ENCODE data around the gene LIPC. TPM values are rescaled to one million over a fixed set of nuclear protein-coding genes. Genes with fewer than 3 reads are reported as not detected.

The LIPC gene
- total and polyA plus RNA-seq, 2 donors: 2.0 to 2.4 TPM

DNA sequence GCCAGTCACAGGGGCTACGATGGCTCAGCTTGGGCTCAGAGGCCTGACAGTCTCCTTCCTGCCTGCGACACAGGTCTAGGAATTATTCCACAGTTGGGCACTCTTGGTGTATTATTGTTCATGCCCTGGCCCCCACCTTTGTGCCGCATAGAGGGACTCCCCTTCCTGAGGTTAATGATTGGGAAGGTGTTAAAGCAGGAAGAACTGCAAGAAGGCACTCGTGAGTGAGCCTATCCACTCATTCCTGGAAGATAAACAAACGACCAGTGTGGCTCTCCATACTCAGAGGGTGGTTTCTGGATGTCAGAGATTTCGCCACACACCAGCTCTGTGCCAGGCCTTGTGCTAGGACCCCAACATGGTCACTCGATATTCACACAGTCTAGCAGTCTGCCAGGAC is 12.3 kb downstream of the LIPC start:
- no peak for DNase-seq (ENCODE audit: low read depth in 6 of 9, low spot score in 9 of 9)
- 89% methylated on average over 7 of the region's 7 CpGs for whole genome bisulfite sequencing
- no peaks in the 10 kb centered on the region for H3K9me3 ChIP-seq (ENCODE audit: control insufficient read depth in 2 of 2, insufficient read depth in 1 of 2, low read length in 1 of 2)
- H3K27me3 ChIP-seq (ENCODE audit: control insufficient read depth in 2 of 2, insufficient read depth in 1 of 2, low read length in 1 of 2): no peaks in the 10 kb centered on the region
- H3K36me3 ChIP-seq (ENCODE audit: control insufficient read depth in 2 of 2, insufficient read depth in 2 of 2, low read length in 1 of 2): no peaks in the 10 kb centered on the region
- H3K4me3 ChIP-seq (ENCODE audit: low read length in 2 of 2): no peak overlapping the region
- H3K27ac ChIP-seq (ENCODE audit: low read depth in 1 of 2, low read length in 1 of 2): no peak overlapping the region
- H3K4me1 ChIP-seq (ENCODE audit: control insufficient read depth in 2 of 2, insufficient read depth in 2 of 2, low read length in 2 of 2): peaks cover 22 to 68% of the 10 kb centered on the region in 2 donors

DNA sequence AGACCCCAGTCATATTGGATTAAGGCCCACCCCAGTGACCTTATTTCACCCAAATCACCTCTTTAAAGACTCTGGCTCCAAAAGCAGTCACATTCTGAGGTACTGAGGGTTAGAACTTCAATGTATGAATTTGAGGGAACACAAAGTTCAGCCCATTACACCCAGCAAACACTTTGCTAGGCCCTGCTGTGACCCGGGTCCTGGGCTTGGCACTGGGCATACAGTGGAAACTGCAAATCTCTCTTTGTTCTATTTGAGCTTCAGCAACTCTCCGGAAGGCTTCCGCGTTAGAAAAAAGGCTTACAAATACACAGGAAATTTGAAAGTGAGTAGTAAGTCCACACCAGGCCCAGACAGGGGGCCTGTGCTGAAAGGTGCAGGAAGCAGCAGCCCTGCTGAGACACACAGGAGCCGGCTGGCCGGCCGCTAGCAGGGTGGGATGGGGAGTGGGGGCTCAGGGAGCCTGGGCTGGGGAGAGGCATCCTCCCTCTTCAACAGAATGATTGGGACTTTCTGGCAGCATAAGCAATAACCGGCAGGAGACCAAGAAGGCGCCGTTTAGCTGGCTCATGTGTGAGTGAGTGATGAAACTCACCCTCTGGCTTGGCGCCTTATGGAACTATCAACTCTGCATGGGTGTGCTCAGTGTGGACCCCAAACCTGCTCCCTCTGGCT is 13.0 kb downstream of the LIPC start:
- H3K4me3 ChIP-seq (ENCODE audit: low read length in 2 of 2): no peak overlapping the region
- DNase-seq (ENCODE audit: low read depth in 6 of 9, low spot score in 9 of 9): no peak
- 91% methylated on average over 11 of the region's 11 CpGs for WGBS
- no peak overlapping the region for H3K27ac ChIP-seq (ENCODE audit: low read depth in 1 of 2, low read length in 1 of 2)
- peaks cover 22 to 63% of the 10 kb centered on the region in 2 donors for H3K4me1 ChIP-seq (ENCODE audit: control insufficient read depth in 2 of 2, insufficient read depth in 2 of 2, low read length in 2 of 2)
- H3K27me3 ChIP-seq (ENCODE audit: control insufficient read depth in 2 of 2, insufficient read depth in 1 of 2, low read length in 1 of 2): no peaks in the 10 kb centered on the region
- H3K9me3 ChIP-seq (ENCODE audit: control insufficient read depth in 2 of 2, insufficient read depth in 1 of 2, low read length in 1 of 2): no peaks in the 10 kb centered on the region
- H3K36me3 ChIP-seq (ENCODE audit: control insufficient read depth in 2 of 2, insufficient read depth in 2 of 2, low read length in 1 of 2): no peaks in the 10 kb centered on the region

DNA sequence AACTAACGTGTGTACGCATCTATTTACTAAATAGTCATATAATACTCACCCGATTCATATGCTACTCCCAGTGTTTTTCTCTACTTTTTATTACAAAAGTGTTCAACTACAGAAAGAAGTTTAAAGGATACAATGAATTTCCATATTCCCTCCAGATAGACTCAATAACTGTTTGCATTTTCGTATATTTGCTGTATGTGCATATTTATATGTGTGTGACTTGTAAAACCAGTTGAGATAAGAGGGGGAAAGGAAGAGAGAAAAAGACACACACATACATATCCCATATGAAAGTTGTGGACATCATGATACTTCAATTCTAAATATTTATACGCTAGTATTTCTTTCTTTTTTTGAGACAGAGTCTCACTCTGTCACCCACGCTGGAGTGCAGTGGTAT is 14.1 kb downstream of the LIPC start:
- no peaks in the 10 kb centered on the region for H3K36me3 ChIP-seq (ENCODE audit: control insufficient read depth in 2 of 2, insufficient read depth in 2 of 2, low read length in 1 of 2)
- H3K27ac ChIP-seq (ENCODE audit: low read depth in 1 of 2, low read length in 1 of 2): no peak overlapping the region
- no peaks in the 10 kb centered on the region for H3K9me3 ChIP-seq (ENCODE audit: control insufficient read depth in 2 of 2, insufficient read depth in 1 of 2, low read length in 1 of 2)
- DNase-seq (ENCODE audit: low read depth in 6 of 9, low spot score in 9 of 9): no peak
- H3K4me1 ChIP-seq (ENCODE audit: control insufficient read depth in 2 of 2, insufficient read depth in 2 of 2, low read length in 2 of 2): peaks cover 15 to 52% of the 10 kb centered on the region in 2 donors
- no peak overlapping the region for H3K4me3 ChIP-seq (ENCODE audit: low read length in 2 of 2)
- no peaks in the 10 kb centered on the region for H3K27me3 ChIP-seq (ENCODE audit: control insufficient read depth in 2 of 2, insufficient read depth in 1 of 2, low read length in 1 of 2)
- WGBS: 91% methylated on average over 6 of the region's 6 CpGs

DNA sequence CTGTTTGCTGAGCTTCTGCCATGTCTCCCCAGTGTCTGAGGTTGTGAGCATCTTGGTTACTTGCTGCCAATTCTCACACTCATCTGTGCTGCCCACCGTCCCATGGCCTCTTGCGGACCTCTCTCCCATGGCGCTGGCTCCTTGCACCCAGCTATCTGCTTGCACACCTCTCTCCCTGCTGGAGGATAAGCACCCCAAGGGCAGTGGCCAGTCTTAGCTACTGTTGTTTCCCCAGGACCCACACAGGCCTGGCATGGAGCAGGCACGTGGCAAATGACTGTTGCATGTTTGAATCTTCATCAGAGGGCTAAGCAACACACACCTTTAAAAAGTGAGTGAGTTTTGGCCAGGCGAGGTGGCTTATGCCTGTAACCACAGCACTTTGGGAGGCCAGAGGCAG is 14.7 kb downstream of the LIPC start:
- H3K36me3 ChIP-seq (ENCODE audit: control insufficient read depth in 2 of 2, insufficient read depth in 2 of 2, low read length in 1 of 2): no peaks in the 10 kb centered on the region

DNA sequence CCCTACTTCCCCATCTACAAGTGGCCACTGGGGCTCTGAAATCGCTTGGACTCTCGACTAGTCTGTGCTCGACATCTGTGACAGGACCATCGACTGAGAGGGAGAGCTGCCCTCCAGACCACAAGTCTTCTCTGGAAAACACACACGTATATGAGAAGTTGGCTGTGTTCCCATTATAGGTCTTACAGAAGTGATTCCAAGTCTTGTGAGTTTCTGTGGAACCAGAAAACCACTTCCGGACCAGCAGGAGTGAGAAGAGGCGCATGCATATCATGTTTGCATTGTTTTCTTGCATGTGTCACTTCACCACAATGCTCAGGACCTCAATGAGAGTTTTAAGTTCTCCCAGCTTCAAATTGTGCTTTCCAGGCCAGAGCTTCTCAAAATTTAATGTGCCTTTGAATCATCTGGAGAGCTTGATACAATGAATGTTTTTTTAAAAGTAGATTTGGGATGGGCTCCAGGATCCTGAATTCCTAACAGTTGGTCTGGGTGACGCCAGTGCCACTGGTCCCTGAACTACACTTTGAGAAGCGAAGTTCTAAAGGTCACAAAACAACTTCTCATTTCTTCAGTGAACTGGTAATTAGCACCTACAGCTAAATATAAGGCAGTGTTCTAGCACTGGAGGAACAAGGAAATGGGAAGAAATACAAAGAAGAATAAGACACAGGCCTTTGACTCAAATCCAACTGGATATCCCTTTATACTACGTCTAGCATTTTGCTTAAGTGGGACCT is 15.7 kb downstream of the LIPC start:
- WGBS: 74% methylated on average over 10 of the region's 10 CpGs
- Histone ChIP-seq H3K9me3 (ENCODE audit: control insufficient read depth in 2 of 2, insufficient read depth in 1 of 2, low read length in 1 of 2) (no peaks in the 10 kb centered on the region), H3K36me3 (ENCODE audit: control insufficient read depth in 2 of 2, insufficient read depth in 2 of 2, low read length in 1 of 2) (no peaks in the 10 kb centered on the region), H3K27ac (ENCODE audit: low read depth in 1 of 2, low read length in 1 of 2) (no peak overlapping the region), H3K4me3 (ENCODE audit: low read length in 2 of 2) (no peak overlapping the region), H3K4me1 (ENCODE audit: control insufficient read depth in 2 of 2, insufficient read depth in 2 of 2, low read length in 2 of 2) (peaks cover 10 to 51% of the 10 kb centered on the region in 2 donors), H3K27me3 (ENCODE audit: control insufficient read depth in 2 of 2, insufficient read depth in 1 of 2, low read length in 1 of 2) (no peaks in the 10 kb centered on the region)
- DNase-seq (ENCODE audit: low read depth in 6 of 9, low spot score in 9 of 9): no peak

More for the DNA sequence above, 14.7 kb downstream of the LIPC start:
- H3K27me3 ChIP-seq (ENCODE audit: control insufficient read depth in 2 of 2, insufficient read depth in 1 of 2, low read length in 1 of 2): no peaks in the 10 kb centered on the region
- whole genome bisulfite sequencing: 98% methylated on average over 5 of the region's 5 CpGs
- no peak for DNase-seq (ENCODE audit: low read depth in 6 of 9, low spot score in 9 of 9)
- H3K4me3 ChIP-seq (ENCODE audit: low read length in 2 of 2): no peak overlapping the region
- no peaks in the 10 kb centered on the region for H3K9me3 ChIP-seq (ENCODE audit: control insufficient read depth in 2 of 2, insufficient read depth in 1 of 2, low read length in 1 of 2)
- no peak overlapping the region for H3K27ac ChIP-seq (ENCODE audit: low read depth in 1 of 2, low read length in 1 of 2)
- peaks cover 13 to 49% of the 10 kb centered on the region in 2 donors for H3K4me1 ChIP-seq (ENCODE audit: control insufficient read depth in 2 of 2, insufficient read depth in 2 of 2, low read length in 2 of 2)

DNA sequence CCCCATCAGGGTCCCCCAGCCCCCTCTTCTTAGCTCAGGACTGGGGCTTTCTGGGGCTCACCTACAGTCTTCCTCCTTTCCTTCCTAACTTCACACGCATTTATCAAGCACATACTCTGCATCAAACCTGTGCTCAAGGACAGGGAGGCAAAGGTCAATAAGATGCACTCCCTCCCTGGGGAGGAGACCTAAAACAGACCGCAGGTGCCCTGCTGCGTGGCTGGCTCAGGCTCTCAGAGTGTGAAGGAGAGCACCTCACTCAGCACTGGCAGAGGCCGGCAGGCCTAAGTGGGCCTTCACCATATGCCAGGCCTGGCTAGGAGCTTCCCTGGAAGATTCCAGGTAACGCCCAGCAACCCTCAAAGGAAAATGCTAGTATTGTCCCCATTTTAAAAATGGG is 16.5 kb downstream of the LIPC start:
- Histone ChIP-seq H3K36me3 (ENCODE audit: control insufficient read depth in 2 of 2, insufficient read depth in 2 of 2, low read length in 1 of 2) (no peaks in the 10 kb centered on the region), H3K27ac (ENCODE audit: low read depth in 1 of 2, low read length in 1 of 2) (no peak overlapping the region)
- 99% methylated on average over 5 of the region's 5 CpGs for WGBS

DNA sequence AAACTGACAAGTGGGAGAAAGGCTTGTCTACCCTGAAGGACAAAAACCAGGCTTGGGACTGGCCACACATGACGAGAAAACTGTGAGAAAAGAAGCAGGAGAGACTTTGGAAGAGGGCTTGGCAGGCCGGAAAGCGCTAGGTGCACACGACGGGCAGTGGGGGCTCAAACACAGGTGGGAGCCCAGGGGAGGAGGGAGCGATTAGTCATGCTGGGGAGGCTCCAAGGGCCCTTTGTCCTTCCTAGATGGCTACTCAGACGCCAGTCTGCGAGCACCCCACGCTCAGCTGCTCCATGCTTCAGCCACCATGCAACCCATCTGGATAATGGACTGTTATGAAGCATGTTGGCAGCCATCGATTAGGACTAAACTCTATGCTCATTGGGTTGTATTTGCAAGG is 17.1 kb downstream of the LIPC start:
- H3K9me3 ChIP-seq (ENCODE audit: control insufficient read depth in 2 of 2, insufficient read depth in 1 of 2, low read length in 1 of 2): no peaks in the 10 kb centered on the region
- H3K4me1 ChIP-seq (ENCODE audit: control insufficient read depth in 2 of 2, insufficient read depth in 2 of 2, low read length in 2 of 2): peaks cover 18 to 59% of the 10 kb centered on the region in 2 donors
- H3K36me3 ChIP-seq (ENCODE audit: control insufficient read depth in 2 of 2, insufficient read depth in 2 of 2, low read length in 1 of 2): no peaks in the 10 kb centered on the region
- no peaks in the 10 kb centered on the region for H3K27me3 ChIP-seq (ENCODE audit: control insufficient read depth in 2 of 2, insufficient read depth in 1 of 2, low read length in 1 of 2)
- no peak for DNase-seq (ENCODE audit: low read depth in 6 of 9, low spot score in 9 of 9)
- H3K27ac ChIP-seq (ENCODE audit: low read depth in 1 of 2, low read length in 1 of 2): no peak overlapping the region
- 91% methylated on average over 10 of the region's 10 CpGs for WGBS
- H3K4me3 ChIP-seq (ENCODE audit: low read length in 2 of 2): no peak overlapping the region

More for the DNA sequence above, 16.5 kb downstream of the LIPC start:
- Histone ChIP-seq H3K9me3 (ENCODE audit: control insufficient read depth in 2 of 2, insufficient read depth in 1 of 2, low read length in 1 of 2) (no peaks in the 10 kb centered on the region), H3K4me1 (ENCODE audit: control insufficient read depth in 2 of 2, insufficient read depth in 2 of 2, low read length in 2 of 2) (peaks cover 12 to 56% of the 10 kb centered on the region in 2 donors), H3K27me3 (ENCODE audit: control insufficient read depth in 2 of 2, insufficient read depth in 1 of 2, low read length in 1 of 2) (no peaks in the 10 kb centered on the region), H3K4me3 (ENCODE audit: low read length in 2 of 2) (no peak overlapping the region)
- DNase-seq (ENCODE audit: low read depth in 6 of 9, low spot score in 9 of 9): no peak

DNA sequence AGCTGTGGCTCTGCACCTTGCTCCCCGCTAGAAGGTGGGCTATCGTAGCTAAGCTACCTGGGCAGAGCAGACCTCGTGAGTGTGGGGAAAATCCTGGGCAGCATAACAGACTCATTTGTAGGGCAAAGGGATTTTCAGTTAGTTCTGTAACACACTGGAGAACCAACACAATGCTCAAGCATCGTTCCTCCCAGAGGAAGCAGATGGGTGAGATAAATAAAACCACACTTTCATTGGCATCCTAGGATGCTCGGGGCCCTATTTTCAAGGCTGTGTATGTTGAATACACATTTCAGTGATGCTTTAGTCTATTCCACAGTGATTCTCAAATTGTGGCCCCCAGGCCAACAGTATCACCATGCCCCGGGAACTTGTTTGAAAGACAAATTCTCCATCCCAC is 20.0 kb downstream of the LIPC start:
- peaks cover 25 to 56% of the 10 kb centered on the region in 2 donors for H3K4me1 ChIP-seq (ENCODE audit: control insufficient read depth in 2 of 2, insufficient read depth in 2 of 2, low read length in 2 of 2)
- no peaks in the 10 kb centered on the region for H3K9me3 ChIP-seq (ENCODE audit: control insufficient read depth in 2 of 2, insufficient read depth in 1 of 2, low read length in 1 of 2)
- no peaks in the 10 kb centered on the region for H3K36me3 ChIP-seq (ENCODE audit: control insufficient read depth in 2 of 2, insufficient read depth in 2 of 2, low read length in 1 of 2)
- DNase-seq (ENCODE audit: low read depth in 6 of 9, low spot score in 9 of 9): no peak
- H3K4me3 ChIP-seq (ENCODE audit: low read length in 2 of 2): no peak overlapping the region
- no peak overlapping the region for H3K27ac ChIP-seq (ENCODE audit: low read depth in 1 of 2, low read length in 1 of 2)
- no peaks in the 10 kb centered on the region for H3K27me3 ChIP-seq (ENCODE audit: control insufficient read depth in 2 of 2, insufficient read depth in 1 of 2, low read length in 1 of 2)
- 53% methylated on average over 6 of the region's 6 CpGs for WGBS

DNA sequence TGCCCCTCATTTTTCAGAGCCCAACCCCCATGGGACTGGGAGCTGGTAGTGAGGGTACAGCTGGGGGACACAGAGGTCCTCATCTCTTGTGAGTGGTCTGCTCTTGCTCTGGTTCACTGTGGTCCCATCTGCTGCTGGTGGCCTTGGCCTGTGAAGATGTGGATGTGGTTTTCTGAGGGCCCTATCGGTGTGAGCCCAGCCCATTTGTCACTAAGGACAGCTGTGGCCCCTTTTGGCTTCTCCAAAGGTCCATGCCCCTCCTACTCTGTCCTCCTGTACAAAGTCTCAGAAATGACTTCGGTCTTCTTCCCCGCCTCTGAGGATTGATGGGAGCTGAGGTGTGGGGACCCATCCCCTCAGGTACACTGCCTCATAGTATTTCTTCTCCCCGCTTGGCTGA is 21.0 kb downstream of the LIPC start:
- Histone ChIP-seq H3K27me3 (ENCODE audit: control insufficient read depth in 2 of 2, insufficient read depth in 1 of 2, low read length in 1 of 2) (no peaks in the 10 kb centered on the region), H3K9me3 (ENCODE audit: control insufficient read depth in 2 of 2, insufficient read depth in 1 of 2, low read length in 1 of 2) (no peaks in the 10 kb centered on the region), H3K4me1 (ENCODE audit: control insufficient read depth in 2 of 2, insufficient read depth in 2 of 2, low read length in 2 of 2) (peaks cover 18 to 54% of the 10 kb centered on the region in 2 donors), H3K27ac (ENCODE audit: low read depth in 1 of 2, low read length in 1 of 2) (no peak overlapping the region), H3K4me3 (ENCODE audit: low read length in 2 of 2) (no peak overlapping the region), H3K36me3 (ENCODE audit: control insufficient read depth in 2 of 2, insufficient read depth in 2 of 2, low read length in 1 of 2) (no peaks in the 10 kb centered on the region)
- WGBS: 97% methylated on average over 4 of the region's 4 CpGs
- DNase-seq (ENCODE audit: low read depth in 6 of 9, low spot score in 9 of 9): no peak
